K562 (cell line): ENCODE results near the gene LNX2. TPM values are rescaled to one million over a fixed set of nuclear protein-coding genes. Genes with fewer than 3 reads are reported as not detected.

Source experiments
- CXXC5 ChIP-seq: fragments of 250-450 bp; sonication (Bioruptor Pico); IDR thresholded peaks from 2 replicates; pipeline ENCODE4 v1.8.0; 2022; ENCODE audit warnings: inconsistent platforms, mild to moderate bottlenecking, moderate library complexity
- EGR1 ChIP-seq: fragments of 450-650 bp; conservative IDR thresholded peaks from 2 replicates; pipeline ENCODE4 v1.6.1; 2017; ENCODE audit warnings: mild to moderate bottlenecking
- EZH2 ChIP-seq: IDR thresholded peaks from 2 replicates; pipeline ENCODE4 v1.6.1; 2012; ENCODE audit warnings: low read depth, mild to moderate bottlenecking, inconsistent platforms, low read length, borderline replicate concordance
- ILK ChIP-seq: fragments of 450-650 bp; IDR thresholded peaks from 2 replicates; pipeline ENCODE4 v1.6.1; 2016; ENCODE audit warnings: missing genetic modification characterization, low read depth, mild to moderate bottlenecking, missing compliant biosample characterization, moderate library complexity, borderline replicate concordance
- L3MBTL2 ChIP-seq: fragments of 450-650 bp; IDR thresholded peaks from 2 replicates; pipeline ENCODE4 v1.6.1; 2016; ENCODE audit warnings: mild to moderate bottlenecking, moderate library complexity
- SAFB2 ChIP-seq: fragments of 200-400 bp; formaldehyde crosslinking; IDR thresholded peaks from 2 replicates; pipeline ENCODE4 v1.6.1; 2018; ENCODE audit warnings: borderline replicate concordance, low read length, low read depth, moderate library complexity; ENCODE audit not compliant: severe bottlenecking
- SAP30 ChIP-seq: fragments of 200-600 bp; sonication (generic); IDR thresholded peaks from 2 replicates; pipeline ENCODE4 v1.6.1; 2012; ENCODE audit warnings: borderline replicate concordance, low read depth, mild to moderate bottlenecking, moderate library complexity, low read length, control low read depth, inconsistent platforms; ENCODE audit not compliant: insufficient read depth, poor library complexity, severe bottlenecking
- SIN3A ChIP-seq, 2 experiments: fragments of 150-350 bp in 1 of 2; IDR thresholded peaks; 2 replicates each; pipeline ENCODE4 v1.6.1; 2011 to 2016; ENCODE audit warnings: borderline replicate concordance in 2 of 2, low read depth in 2 of 2, low read length in 2 of 2, mild to moderate bottlenecking in 2 of 2, moderate library complexity in 2 of 2; ENCODE audit not compliant: control insufficient read depth in 1 of 2
- TAF15 ChIP-seq: fragments of 200-400 bp; formaldehyde crosslinking; IDR thresholded peaks from 2 replicates; pipeline ENCODE4 v1.6.1; 2017; ENCODE audit warnings: mild to moderate bottlenecking, low read depth, low read length, moderate library complexity
- TARDBP ChIP-seq: fragments of 450-650 bp; IDR thresholded peaks from 2 replicates; pipeline ENCODE4 v1.6.1; 2016
- TEAD4 ChIP-seq, 2 experiments: sonication (generic) in 1 of 2; formaldehyde crosslinking in 1 of 2; IDR thresholded peaks; 2 replicates each; pipeline versions ENCODE4 v1.6.1 to v1.8.0; 2012 to 2022; ENCODE audit warnings: borderline replicate concordance in 1 of 2, inconsistent platforms in 1 of 2, low read length in 1 of 2, mild to moderate bottlenecking in 1 of 2, missing genetic modification reagents in 1 of 2
- WHSC1 ChIP-seq: IDR thresholded peaks from one replicate; pipeline ENCODE4 v1.6.1; 2012; ENCODE audit warnings: low read length, control low read depth, inconsistent platforms
- ZNF263 ChIP-seq: sonication (generic); formaldehyde crosslinking; IDR thresholded peaks from 2 replicates; pipeline ENCODE4 v1.8.0; 2022; ENCODE audit warnings: mild to moderate bottlenecking, missing genetic modification reagents, borderline replicate concordance
- ZNF764 ChIP-seq: fragments of 250-450 bp; sonication (Bioruptor Pico); IDR thresholded peaks from 2 replicates; pipeline ENCODE4 v1.4.0; 2020; ENCODE audit warnings: low read depth, mild to moderate bottlenecking, moderate library complexity
- polyA plus RNA-seq, 8 experiments: library from polyadenylated mRNA; depleted of rRNA in 4 of 8; stranded (reverse) in 5 of 8; unstranded in 3 of 8; fragments of >200 nt; fragmentation: Nextera tagmentation in 2 of 8; fragmentation: Illumina TruSeq in 1 of 8; extraction: Ambion mirVana in 2 of 8; extraction: Trizol in 1 of 8; gene quantifications; 2 replicates each; pipeline versions ENCODE4 v1.2.1 to v1.2.3, GENCODE V29; 2011 to 2014; ENCODE audit warnings: inconsistent platforms in 1 of 8, missing spikeins in 1 of 8
- total RNA-seq, 7 experiments: library from RNA; depleted of rRNA in 6 of 7; stranded (reverse); fragments of >200 nt in 6 of 7; fragmentation: Illumina TruSeq in 2 of 7; extraction: Trizol in 2 of 7; gene quantifications; 2 replicates each; pipeline versions ENCODE4 v1.2.1 to v1.2.3, GENCODE V29; 2011 to 2021; ENCODE audit warnings: low replicate concordance in 1 of 7
- TF ChIP-seq, protein P1 (sequence below): sonication (generic); formaldehyde crosslinking; IDR thresholded peaks from 2 replicates; pipeline ENCODE4 v1.8.0; 2023; ENCODE audit warnings: mild to moderate bottlenecking, missing genetic modification reagents
- TF ChIP-seq, protein P2 (sequence below): sonication (generic); formaldehyde crosslinking; IDR thresholded peaks from 2 replicates; pipeline ENCODE4 v1.8.1; 2023; ENCODE audit warnings: mild to moderate bottlenecking, missing genetic modification reagents
- TF ChIP-seq, protein P3 (sequence below): fragments of 450-650 bp; formaldehyde crosslinking; IDR thresholded peaks from 2 replicates; pipeline ENCODE4 v1.4.0; 2020; ENCODE audit warnings: mild to moderate bottlenecking, moderate library complexity
- TF ChIP-seq, protein P4 (sequence below): sonication (generic); formaldehyde crosslinking; IDR thresholded peaks from 2 replicates; pipeline ENCODE4 v1.5.0; 2020; ENCODE audit warnings: missing genetic modification reagents

The LNX2 gene
- total and polyA plus RNA-seq, 9 of the 15 experiments (the other 6 are each of a cell fraction or from before 2014, with no cell fraction given), result 1.5 to 5.5 (median 4.0) TPM

DNA sequence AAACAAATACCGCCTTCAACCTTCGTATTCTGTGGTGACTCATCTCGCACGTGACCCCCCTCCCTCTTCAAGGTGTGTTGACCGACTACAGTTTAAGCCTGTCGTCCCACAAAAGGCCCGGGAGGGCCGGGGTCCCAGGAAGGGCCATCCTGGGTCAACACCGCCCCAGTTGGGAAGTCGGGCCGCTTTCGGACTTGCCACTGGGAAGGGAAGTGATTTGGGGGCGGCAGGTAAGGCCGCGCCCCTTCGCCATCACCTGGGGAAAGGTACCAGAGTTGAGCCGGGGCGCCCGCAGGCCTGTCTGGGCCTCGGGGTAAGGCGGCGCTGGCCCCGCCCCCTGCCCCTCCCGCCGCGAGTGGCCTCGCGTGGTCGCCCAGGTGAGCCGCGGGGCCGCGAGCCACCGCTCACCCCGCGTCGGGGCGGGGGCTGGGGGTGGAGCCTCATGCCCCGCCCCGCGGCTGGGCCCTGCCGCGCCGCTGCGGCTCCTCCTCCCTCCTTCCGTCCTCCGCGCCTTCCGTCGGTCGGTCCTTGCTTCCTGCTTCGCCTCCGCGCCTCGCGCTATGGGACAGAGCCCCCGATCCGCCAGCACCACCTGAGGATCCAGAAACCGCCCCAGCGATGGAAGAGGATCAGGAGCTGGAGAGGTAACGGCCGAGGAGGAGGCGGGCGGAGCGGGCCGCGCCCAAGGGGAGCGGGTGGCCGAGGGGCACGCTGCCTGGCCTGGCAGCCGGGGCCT lies 1.2 kb upstream of the LNX2 start, which contains the start of gene POLR1D (continued):
- TF ChIP-seq WHSC1 (no peak), TAF15 (no peak), SIN3A (IDR thresholded peaks at IDR 0.05; ENCODE audit: borderline replicate concordance in 2 of 2, control insufficient read depth in 1 of 2, low read depth in 2 of 2, low read length in 2 of 2) (peak in 1 of 2 experiments; percentile 5; a peak in 1 of 4 replicates), TARDBP (no peak), ZNF764 (no peak), EGR1 (no peak), ILK (no peak), TEAD4 (IDR thresholded peaks at IDR 0.05; ENCODE audit: low read length) (no peak), TEAD4 (CRISPR knock-in tag; IDR thresholded peaks at IDR 0.05; ENCODE audit: borderline replicate concordance) (no peak), SAFB2 (no peak), EZH2 (no peak), ZNF263 (CRISPR knock-in tag) (peak; percentile 52; the same call in 1 of the 2 replicates), CXXC5 (peak; percentile 70), L3MBTL2 (peak; percentile 53; the same call in 1 of the 2 replicates), SAP30 (no peak)
- TF ChIP-seq, protein P1, sequence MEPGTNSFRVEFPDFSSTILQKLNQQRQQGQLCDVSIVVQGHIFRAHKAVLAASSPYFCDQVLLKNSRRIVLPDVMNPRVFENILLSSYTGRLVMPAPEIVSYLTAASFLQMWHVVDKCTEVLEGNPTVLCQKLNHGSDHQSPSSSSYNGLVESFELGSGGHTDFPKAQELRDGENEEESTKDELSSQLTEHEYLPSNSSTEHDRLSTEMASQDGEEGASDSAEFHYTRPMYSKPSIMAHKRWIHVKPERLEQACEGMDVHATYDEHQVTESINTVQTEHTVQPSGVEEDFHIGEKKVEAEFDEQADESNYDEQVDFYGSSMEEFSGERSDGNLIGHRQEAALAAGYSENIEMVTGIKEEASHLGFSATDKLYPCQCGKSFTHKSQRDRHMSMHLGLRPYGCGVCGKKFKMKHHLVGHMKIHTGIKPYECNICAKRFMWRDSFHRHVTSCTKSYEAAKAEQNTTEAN (CRISPR knock-in tag), result 0 out of 2 replicates have a peak, but pooled peaks have one; percentile 48
- TF ChIP-seq, protein P2, sequence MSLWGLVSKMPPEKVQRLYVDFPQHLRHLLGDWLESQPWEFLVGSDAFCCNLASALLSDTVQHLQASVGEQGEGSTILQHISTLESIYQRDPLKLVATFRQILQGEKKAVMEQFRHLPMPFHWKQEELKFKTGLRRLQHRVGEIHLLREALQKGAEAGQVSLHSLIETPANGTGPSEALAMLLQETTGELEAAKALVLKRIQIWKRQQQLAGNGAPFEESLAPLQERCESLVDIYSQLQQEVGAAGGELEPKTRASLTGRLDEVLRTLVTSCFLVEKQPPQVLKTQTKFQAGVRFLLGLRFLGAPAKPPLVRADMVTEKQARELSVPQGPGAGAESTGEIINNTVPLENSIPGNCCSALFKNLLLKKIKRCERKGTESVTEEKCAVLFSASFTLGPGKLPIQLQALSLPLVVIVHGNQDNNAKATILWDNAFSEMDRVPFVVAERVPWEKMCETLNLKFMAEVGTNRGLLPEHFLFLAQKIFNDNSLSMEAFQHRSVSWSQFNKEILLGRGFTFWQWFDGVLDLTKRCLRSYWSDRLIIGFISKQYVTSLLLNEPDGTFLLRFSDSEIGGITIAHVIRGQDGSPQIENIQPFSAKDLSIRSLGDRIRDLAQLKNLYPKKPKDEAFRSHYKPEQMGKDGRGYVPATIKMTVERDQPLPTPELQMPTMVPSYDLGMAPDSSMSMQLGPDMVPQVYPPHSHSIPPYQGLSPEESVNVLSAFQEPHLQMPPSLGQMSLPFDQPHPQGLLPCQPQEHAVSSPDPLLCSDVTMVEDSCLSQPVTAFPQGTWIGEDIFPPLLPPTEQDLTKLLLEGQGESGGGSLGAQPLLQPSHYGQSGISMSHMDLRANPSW (CRISPR knock-in tag), result no peak
- TF ChIP-seq, protein P3, sequence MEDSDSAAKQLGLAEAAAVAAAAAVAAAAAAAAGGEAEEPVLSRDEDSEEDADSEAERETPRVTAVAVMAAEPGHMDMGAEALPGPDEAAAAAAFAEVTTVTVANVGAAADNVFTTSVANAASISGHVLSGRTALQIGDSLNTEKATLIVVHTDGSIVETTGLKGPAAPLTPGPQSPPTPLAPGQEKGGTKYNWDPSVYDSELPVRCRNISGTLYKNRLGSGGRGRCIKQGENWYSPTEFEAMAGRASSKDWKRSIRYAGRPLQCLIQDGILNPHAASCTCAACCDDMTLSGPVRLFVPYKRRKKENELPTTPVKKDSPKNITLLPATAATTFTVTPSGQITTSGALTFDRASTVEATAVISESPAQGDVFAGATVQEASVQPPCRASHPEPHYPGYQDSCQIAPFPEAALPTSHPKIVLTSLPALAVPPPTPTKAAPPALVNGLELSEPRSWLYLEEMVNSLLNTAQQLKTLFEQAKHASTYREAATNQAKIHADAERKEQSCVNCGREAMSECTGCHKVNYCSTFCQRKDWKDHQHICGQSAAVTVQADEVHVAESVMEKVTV (CRISPR knock-in tag), result no peak
- TF ChIP-seq, protein P4, sequence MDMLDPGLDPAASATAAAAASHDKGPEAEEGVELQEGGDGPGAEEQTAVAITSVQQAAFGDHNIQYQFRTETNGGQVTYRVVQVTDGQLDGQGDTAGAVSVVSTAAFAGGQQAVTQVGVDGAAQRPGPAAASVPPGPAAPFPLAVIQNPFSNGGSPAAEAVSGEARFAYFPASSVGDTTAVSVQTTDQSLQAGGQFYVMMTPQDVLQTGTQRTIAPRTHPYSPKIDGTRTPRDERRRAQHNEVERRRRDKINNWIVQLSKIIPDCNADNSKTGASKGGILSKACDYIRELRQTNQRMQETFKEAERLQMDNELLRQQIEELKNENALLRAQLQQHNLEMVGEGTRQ (CRISPR knock-in tag), result peak; percentile 73
